GM12874 (cell line): ENCODE data around the gene SLC25A18.

Experiments
- TF ChIP-seq, protein P1 (sequence below): IDR thresholded peaks from 2 replicates; pipeline ENCODE4 v1.5.1; 2011; ENCODE audit warnings: low read depth, mild to moderate bottlenecking, control low read depth, low read length, moderate library complexity; ENCODE audit not compliant: insufficient read depth

Gene SLC25A18, protein sequence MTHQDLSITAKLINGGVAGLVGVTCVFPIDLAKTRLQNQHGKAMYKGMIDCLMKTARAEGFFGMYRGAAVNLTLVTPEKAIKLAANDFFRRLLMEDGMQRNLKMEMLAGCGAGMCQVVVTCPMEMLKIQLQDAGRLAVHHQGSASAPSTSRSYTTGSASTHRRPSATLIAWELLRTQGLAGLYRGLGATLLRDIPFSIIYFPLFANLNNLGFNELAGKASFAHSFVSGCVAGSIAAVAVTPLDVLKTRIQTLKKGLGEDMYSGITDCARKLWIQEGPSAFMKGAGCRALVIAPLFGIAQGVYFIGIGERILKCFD

DNA sequence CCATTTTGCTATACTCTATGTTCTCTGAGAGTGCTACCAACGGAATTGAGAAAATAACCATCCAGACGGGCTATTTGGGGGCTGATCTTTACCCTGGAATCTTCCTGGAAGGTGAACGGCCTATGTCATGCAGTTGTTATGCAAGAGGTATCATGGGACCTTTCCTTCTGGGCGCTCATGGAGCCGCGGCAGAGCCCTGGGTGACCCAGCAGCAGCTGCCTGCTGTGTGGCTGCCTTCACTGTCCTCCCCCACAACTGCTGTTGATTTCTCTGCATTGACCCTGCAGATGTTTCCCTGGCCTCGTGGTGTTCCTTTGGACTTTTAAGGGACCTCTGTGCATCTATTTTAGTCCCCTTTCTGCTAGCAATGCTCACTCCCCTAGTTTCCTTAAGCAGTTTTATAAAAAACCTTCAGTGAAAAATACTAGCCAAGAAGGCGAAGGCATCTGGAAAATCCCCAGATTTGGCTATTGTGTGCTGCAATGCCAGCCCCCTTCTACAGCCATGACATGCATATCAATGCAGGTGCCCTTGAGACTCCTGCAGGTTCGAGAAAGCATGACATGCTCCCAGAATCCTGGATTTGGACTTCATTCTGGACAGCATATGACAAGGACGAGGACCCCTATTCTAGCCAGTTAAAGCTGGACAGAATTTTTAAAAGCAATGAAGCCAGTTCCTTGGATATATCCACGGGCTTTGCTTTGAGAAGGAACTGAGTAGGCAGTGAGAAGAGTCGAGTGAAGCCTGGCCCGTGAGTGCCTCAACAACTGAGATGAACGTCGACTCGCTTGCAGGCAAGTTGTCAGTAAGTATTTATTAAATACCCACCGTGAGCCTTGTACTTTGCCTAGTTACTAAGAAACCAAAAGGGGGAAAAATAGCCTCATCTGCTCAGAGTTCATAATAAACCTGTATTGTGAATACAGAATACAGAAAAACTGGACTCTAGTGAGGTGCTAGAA, at the start of gene SLC25A18:
SLC25A18 (plus strand) TSS at position 593 of the 965 bp plus-strand sequence. CDS start 16,447 bp downstream, outside the sequence.
- TF ChIP-seq, protein P1, sequence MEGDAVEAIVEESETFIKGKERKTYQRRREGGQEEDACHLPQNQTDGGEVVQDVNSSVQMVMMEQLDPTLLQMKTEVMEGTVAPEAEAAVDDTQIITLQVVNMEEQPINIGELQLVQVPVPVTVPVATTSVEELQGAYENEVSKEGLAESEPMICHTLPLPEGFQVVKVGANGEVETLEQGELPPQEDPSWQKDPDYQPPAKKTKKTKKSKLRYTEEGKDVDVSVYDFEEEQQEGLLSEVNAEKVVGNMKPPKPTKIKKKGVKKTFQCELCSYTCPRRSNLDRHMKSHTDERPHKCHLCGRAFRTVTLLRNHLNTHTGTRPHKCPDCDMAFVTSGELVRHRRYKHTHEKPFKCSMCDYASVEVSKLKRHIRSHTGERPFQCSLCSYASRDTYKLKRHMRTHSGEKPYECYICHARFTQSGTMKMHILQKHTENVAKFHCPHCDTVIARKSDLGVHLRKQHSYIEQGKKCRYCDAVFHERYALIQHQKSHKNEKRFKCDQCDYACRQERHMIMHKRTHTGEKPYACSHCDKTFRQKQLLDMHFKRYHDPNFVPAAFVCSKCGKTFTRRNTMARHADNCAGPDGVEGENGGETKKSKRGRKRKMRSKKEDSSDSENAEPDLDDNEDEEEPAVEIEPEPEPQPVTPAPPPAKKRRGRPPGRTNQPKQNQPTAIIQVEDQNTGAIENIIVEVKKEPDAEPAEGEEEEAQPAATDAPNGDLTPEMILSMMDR: no peak

DNA sequence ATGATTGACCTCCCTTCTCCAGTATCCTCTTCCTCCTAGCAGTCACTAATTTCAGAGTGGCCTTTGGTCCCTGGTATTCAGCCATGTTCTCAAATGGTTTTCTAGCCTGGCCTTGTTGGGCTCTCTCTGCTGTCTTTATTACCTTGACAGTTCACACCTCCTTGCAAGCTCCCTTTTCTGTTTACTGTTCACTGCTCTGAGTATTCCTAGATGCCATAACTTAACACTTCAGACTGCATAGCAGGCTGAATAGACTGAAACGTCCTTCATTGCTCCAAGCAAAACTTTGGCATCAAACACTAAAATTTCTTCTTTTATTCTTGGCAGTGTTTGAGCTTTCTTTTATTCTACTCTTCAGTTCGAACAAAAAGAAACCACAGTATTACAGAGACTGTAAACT, 49.7 kb upstream of the SLC25A18 start:
- TF ChIP-seq, protein P1: no peak

DNA sequence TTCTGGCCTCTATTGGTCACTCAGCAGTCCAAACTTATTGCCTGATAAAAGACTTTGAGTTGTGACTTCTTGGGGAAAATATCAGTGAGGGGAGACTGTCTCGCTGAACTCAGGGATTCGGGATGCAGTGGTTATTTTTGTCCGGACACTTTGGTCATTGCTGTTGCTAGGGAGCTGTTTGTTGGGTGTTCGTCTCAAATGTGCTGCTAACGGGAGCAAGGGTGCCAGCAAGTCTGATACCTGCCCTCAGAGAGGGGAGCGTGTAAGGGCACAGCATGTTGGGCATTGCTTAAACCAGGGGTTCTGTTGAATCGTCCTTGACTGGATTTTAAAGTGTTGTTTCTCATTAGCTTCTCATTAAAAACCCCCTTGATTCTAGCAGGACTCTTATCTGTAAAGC, 49.2 kb upstream of the SLC25A18 start:
- TF ChIP-seq, protein P1: no peak

DNA sequence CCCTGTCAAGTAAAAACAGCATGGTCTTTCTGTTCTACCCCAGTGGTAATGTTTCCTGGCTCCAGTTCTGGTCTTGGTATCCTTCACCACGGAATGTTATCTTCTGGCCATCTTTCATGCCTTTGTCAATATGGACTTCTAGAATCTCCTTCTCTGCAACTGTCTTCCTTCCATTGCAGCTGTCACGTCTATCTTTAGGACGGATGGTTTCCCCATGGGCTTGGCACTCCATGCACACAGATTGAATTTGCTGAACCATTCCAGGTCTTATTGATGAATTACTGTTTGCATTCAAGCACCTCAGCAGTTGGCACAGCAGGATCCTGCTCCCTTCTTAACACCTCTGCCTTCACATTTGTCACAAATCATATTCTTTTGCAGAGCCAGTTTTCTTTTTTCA, 44.9 kb upstream of the SLC25A18 start:
- TF ChIP-seq, protein P1: no peak

DNA sequence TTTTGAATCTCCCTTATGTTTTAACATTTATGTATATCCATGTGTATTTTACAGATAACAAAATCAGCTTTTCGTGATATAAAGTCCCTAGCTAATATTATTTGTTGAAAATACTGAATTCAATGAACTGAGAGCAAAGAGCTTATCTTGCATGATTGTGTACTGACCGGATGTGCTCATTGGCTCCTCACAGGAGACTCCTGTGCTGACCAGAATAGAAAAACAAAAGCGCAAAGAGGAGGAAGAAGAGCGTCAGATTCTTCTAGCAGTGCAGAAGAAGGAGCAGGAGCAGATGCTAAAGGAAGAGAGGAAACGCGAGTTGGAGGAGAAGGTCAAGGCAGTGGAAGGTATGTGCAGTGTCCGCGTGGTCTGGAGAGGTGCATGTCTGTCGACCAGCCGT, 39.4 kb upstream of the SLC25A18 start:
- TF ChIP-seq, protein P1: no peak

DNA sequence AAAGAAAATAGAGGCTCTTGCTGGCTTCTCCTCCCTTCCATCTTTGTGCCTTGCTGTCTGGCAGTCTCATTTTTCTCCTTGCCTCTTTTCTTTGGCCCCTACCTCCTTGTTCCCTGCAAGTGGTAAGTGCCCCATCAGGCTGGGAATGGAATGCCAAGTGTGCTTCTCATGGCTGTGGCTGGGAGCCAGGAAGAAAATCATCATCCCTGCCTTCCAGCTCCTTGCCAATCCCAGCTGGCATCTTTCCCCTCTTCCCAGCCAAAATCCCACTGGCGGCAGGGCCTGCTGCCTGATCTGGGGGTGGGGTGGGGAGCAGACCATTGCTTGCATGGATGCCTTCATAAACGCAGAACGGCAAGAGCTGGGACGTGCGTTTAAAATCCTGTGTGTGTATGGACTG, 27.0 kb upstream of the SLC25A18 start:
- TF ChIP-seq, protein P1: no peak

DNA sequence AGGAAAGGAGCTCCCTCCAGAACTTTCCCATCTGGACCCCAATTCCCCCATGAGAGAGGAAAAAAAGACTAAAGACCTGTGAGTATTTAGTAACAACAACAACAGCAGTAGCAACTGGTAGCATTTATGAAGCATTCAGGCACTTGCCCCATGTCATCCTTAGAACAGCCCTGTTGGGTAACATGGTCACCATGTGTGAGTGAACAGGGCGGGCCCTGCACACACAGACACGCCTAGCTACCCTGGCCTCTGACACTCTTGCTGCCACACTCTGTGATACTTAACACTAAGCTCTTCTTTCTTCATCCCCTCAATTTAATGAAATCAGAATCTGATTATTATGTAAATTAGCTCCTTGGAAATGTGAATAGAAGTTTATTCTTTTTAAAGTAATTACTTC, 26.1 kb upstream of the SLC25A18 start:
- TF ChIP-seq, protein P1: no peak
